ENCODE results near the gene PCSK2.

- TF ChIP-seq SMC3 (conservative IDR thresholded peaks at IDR 0.05; ENCODE audit: poor library complexity) = no peak
- no peak for TF ChIP-seq EZH2 (IDR thresholded peaks at IDR 0.05; ENCODE audit: borderline replicate concordance, insufficient read depth, low read length, poor library complexity, severe bottlenecking)
- TF ChIP-seq, protein P1, sequence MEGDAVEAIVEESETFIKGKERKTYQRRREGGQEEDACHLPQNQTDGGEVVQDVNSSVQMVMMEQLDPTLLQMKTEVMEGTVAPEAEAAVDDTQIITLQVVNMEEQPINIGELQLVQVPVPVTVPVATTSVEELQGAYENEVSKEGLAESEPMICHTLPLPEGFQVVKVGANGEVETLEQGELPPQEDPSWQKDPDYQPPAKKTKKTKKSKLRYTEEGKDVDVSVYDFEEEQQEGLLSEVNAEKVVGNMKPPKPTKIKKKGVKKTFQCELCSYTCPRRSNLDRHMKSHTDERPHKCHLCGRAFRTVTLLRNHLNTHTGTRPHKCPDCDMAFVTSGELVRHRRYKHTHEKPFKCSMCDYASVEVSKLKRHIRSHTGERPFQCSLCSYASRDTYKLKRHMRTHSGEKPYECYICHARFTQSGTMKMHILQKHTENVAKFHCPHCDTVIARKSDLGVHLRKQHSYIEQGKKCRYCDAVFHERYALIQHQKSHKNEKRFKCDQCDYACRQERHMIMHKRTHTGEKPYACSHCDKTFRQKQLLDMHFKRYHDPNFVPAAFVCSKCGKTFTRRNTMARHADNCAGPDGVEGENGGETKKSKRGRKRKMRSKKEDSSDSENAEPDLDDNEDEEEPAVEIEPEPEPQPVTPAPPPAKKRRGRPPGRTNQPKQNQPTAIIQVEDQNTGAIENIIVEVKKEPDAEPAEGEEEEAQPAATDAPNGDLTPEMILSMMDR (IDR thresholded peaks at IDR 0.05; ENCODE audit: poor library complexity, severe bottlenecking) = no peak
These were observed 190.4 kb downstream of the PCSK2 start for GRCh38 chr20:17417225-17417624.
